OCI-M2 (cell line): ENCODE data around the gene CDKL1.
A peak's percentile ranks its signal among the peaks of the same experiment; 100 is the strongest.
"Not testable (repeated sequence)": the region's sequence is repeated elsewhere in the genome, so short reads cannot be mapped to it uniquely, and the experiment has no call there.

Experiments used
- DNase-seq: peaks from one replicate; lab custom pipeline; 2025; ENCODE audit not compliant: unreplicated experiment; lab: John Stamatoyannopoulos, UW

The CDKL1 gene

GRCh38 chr14:50335989-50336824 is 60.5 kb downstream of the CDKL1 start:
- DNase-seq = no peak

GRCh38 chr14:50335389-50335788 is 61.3 kb downstream of the CDKL1 start:
- no peak for DNase-seq

GRCh38 chr14:50334211-50334610 is 62.5 kb downstream of the CDKL1 start:
- no peak for DNase-seq

- DNase-seq = no peak
Measured at GRCh38 chr14:50333014-50333509, 63.6 kb downstream of the CDKL1 start.

GRCh38 chr14:50331596-50331995 is 65.1 kb downstream of the CDKL1 start:
- no peak for DNase-seq

GRCh38 chr14:50321009-50321660 is 75.5 kb downstream of the CDKL1 start:
- DNase-seq = peak; percentile 88

- no peak for DNase-seq
Measured at GRCh38 chr14:50320283-50320682, 76.4 kb downstream of the CDKL1 start.

- no peak for DNase-seq
Measured at GRCh38 chr14:50319721-50320120, 77.0 kb downstream of the CDKL1 start.

GRCh38 chr14:50319293-50319692 is 77.4 kb downstream of the CDKL1 start:
- no peak for DNase-seq

GRCh38 chr14:50318031-50318626 is 78.6 kb downstream of the CDKL1 start:
- DNase-seq = no peak

- not testable (repeated sequence) for DNase-seq
Measured at GRCh38 chr14:50314098-50314497, 82.6 kb downstream of the CDKL1 start.

- DNase-seq = no peak
Measured at GRCh38 chr14:50312734-50313054, 84.0 kb downstream of the CDKL1 start.

GRCh38 chr14:50311972-50312733 is 84.5 kb downstream of the CDKL1 start, which contains the start of the genes DMAC2L and L2HGDH:
Gene DMAC2L (plus strand): TSS chr14:50312324. CDS start chr14:50321488, 9,164 bp downstream.
Gene L2HGDH (minus strand): TSS chr14:50312229. CDS start chr14:50312150, 79 bp downstream.
- peak; percentile 94 for DNase-seq

- DNase-seq = no peak
Measured at GRCh38 chr14:50311337-50311971, 85.2 kb downstream of the CDKL1 start.

GRCh38 chr14:50310445-50310844 is 86.2 kb downstream of the CDKL1 start:
- no peak for DNase-seq

GRCh38 chr14:50308363-50308915 is 88.2 kb downstream of the CDKL1 start:
- DNase-seq = no peak

- peak; percentile 36 for DNase-seq
Measured at GRCh38 chr14:50303744-50304471, 92.8 kb downstream of the CDKL1 start.

- DNase-seq = no peak
Measured at GRCh38 chr14:50301914-50302313, 94.8 kb downstream of the CDKL1 start.

GRCh38 chr14:50299585-50299984 is 97.1 kb downstream of the CDKL1 start:
- no peak for DNase-seq

GRCh38 chr14:50290306-50290705 is 106.4 kb downstream of the CDKL1 start:
- DNase-seq = no peak
